HG03558 (cell line): ENCODE data around the gene CTSC.
"Not testable (repeated sequence)": the region's sequence is repeated elsewhere in the genome, so short reads cannot be mapped to it uniquely, and the experiment has no call there.

Source experiments
- ATAC-seq: cut with Tn5 transposase; IDR thresholded peaks from one replicate; pipeline ENCODE4 v1.9.1; 2021; ENCODE audit warnings: moderate number of reproducible peaks; ENCODE audit not compliant: unreplicated experiment; ENCODE audit errors: extremely low read depth

CTSC gene

GRCh38 chr11:88322881-88323280, 14.7 kb downstream of the CTSC start:
- not testable (repeated sequence) for ATAC-seq

DNA sequence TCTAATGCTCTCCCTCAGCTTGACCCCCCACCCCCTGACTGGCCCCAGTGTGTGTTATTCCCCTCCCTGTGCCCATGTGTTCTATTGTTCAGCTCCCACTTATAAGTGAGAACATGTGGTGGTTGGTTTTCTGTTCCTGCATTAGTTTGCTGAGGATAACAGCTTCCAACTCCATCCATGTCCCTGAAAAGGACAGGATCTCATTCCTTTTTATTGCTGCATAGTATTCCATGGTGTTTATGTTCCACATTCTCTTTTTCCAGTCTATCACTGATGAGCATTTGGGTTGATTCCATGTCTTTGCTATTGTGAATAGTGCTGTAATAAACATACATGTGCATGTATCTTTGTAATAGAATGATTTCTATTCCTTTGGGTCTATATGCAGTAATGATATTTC, 16.1 kb downstream of the CTSC start:
- ATAC-seq, result not testable (repeated sequence)

- no peak for ATAC-seq
Measured at GRCh38 chr11:88320149-88320559, 17.4 kb downstream of the CTSC start.

DNA sequence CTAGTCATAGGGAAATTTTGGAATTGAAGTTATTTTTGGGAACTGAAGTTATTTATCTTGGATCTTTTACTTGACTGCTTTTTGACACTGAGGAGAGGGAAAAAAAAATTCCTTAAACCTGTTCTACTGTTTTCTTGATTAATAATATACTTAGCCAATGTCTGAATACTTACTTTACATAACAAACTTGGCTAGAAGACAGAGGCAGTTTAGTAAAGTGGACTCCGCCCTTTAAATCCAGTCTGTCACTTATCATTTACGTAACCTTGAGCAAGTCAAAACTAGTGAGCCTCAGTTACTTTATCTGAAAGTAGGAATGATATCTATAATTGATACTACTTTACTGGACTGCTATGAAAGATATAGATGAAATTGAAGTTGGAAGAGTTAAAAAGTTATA, 19.5 kb downstream of the CTSC start:
- ATAC-seq, result no peak

- no peak for ATAC-seq
Measured at GRCh38 chr11:88317536-88317935, 20.0 kb downstream of the CTSC start.

DNA sequence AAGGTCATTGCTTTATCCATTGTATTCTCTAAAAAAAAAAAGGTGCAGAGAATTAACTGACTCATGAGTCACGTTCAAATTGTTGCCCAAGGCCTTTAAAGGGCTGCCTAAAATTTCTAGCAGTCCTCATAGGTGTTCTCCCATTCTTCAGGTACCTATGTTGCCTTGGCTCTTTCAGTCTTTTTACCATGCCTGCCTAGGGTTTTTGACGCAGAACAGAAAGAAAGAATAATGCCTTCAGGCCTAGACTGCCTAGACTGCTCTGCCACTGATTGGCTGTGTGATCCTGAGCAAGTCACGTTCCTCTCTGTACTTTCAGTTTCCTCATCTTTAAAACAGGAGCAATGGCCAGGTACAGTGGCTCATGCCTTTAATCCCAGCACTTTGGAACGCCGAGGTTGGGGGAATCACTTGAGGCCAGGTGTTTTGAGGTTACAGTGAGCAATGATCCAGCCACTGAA, 21.5 kb downstream of the CTSC start:
- ATAC-seq, result no peak

DNA sequence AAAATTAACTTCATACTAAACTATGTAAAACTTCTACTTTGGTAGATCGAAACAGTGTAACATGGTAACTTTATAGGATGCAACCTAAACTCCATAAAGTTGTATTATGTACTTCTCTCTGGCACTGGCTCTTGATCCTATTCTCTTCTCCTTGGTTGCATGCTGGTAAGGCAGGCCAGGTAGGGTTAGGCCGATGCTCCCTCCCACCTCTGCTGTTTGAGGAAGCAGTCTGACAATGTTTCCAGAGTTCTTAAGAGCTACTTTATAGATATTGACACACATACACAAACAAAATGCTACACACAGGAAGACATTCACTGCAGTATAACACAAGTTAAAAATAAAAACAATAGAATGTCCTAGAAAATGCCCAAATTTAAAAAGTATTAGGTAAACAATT, 22.5 kb downstream of the CTSC start:
- no peak for ATAC-seq

DNA sequence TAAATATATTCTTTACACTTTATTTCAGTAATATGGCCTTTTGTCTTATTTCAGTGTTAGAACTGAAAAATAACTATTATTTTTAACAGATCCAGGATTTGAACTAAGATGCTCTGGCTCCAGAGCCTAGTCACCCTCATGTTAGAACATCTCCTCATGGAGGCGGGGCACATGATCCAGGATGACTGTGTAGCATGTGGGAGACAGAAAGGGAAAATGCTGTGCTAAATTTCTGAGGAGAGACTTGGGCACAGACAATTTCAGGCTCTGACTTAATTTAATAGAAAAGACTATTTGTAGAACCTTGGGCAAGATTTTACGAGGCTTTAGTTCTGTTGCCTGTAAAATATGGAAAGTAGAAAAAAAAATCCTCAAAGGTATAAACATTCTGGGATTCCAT, 24.1 kb downstream of the CTSC start:
- no peak for ATAC-seq

DNA sequence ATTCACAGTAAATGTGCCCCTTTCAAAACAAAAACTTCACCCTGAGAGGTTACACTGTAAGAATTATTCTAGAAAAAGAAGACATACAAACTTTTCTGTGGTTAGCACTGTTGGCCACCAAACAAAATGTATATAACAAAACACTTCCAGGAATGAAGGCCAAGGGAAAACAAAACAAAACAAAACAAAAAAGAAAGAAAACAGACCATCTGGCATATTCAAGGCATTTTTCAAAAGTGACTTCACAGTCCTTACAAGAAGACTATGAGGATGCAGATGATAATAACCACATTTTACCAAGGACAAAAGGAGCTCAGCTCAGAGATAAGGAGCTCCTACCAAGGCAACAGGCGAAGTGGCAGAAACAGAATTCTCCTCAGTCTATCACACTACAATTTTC, 24.9 kb downstream of the CTSC start:
- no peak for ATAC-seq

DNA sequence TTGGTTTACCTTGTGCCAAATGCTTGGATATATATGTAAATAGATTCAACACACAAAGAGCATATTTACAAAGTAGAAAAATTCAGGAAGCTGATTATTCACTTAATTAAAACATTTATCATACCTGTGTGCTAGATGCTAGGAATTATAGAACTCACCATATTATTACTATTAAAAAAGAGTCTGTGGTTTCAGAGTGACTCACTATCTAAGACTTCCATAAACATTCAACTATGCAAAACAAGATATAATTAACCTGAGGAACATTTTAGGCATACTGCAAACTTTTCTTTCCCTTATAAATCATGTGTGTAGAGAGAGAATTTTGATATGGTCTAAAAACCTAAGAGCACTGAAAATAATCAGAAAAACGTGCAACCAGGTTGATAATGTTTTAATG, 27.3 kb downstream of the CTSC start:
- ATAC-seq, result no peak

DNA sequence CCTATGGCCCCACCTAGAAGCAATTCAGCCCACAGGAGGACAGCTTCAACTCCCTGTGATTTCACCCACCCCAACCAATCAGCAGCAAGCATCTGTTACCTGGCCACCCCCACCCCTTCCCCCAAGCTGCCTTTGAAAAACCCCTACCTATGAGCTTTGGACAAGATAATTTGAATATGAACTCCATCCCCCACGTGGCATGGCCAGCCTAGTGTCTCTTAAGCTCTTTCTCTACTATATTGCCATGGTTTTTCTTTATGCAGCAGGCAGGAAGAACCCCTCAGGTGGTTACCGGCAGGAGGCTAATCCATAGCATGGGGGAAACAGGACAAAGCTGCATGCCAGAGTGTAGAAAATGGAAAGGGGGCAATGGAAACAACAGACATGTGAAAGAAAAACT, 29.0 kb downstream of the CTSC start:
- no peak for ATAC-seq

- peak; percentile 53 for ATAC-seq
Measured at GRCh38 chr11:88307749-88308425, 29.6 kb downstream of the CTSC start.

DNA sequence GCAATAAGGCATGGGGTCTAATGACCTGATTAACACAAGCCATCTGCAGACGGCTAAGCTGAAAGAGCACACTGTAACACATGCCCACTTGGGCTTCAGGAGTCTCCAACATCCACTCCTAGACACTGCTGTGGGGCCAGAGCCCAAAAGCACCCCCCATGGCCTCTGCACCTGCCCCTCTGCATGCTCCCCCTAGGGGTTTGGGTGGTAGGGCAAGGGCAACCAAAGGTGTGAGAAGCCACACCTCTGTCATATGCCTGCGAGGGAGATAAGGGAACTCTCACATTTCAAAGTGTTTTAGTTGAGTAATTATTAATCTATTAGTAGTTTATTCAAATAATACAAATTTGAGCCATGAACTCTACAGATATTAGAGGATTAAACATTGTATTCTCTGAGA, 30.8 kb downstream of the CTSC start:
- no peak for ATAC-seq

GRCh38 chr11:88305430-88305829, 32.1 kb downstream of the CTSC start:
- ATAC-seq, result no peak

GRCh38 chr11:88304352-88304751, 33.2 kb downstream of the CTSC start:
- ATAC-seq, result no peak

DNA sequence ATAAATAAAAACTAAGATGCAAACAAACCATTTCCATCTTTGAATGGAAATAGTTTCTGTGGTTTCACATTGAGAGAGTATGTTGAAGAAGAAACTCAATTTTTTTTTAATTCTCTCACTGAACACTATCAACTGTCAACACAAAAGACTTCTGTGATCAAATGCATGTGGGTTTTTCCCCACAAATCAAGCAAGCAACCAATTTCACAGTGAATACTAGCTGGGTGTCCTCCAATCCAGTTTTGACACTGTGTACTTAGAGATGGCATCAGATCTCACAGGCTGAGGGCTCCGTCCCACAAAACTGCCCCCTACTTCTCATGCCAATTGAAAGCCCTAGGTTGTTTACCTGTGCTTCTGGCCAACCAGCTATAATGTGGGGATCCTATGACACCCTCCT, 34.5 kb downstream of the CTSC start:
- ATAC-seq, result no peak

GRCh38 chr11:88301488-88302140, 35.9 kb downstream of the CTSC start:
- ATAC-seq, result peak; percentile 23

DNA sequence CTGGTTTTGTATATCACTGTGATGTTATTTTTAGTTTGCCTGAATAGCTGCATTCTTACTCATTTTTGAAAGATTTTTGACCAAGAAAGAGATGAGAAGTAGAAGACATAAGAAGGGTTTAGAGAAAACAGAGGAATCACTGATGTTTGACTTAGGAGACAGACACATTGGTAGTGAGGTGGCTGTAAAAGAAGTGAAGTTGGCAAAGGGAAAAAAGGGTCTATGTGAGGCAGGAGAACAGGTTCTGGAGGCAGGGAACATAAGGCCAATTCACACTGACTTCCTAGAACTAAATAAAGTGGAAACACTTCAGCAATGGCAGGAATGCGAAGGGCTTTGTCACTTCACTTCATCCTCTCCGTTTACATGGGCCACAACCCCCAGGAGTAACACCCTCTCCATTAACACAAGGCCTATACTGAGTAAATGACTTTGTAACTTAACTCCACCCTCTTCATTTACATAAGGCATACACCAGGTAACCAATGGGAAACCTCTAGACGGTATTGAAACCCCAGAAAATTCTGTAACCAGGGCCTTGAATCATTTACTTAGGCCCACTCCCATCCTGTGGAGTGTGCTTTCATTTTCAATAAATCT, 36.5 kb downstream of the CTSC start:
- ATAC-seq, result peak; percentile 64

- ATAC-seq, result no peak
Measured at GRCh38 chr11:88297863-88298262, 39.7 kb downstream of the CTSC start.

- no peak for ATAC-seq
Measured at GRCh38 chr11:88297421-88297820, 40.1 kb downstream of the CTSC start.

DNA sequence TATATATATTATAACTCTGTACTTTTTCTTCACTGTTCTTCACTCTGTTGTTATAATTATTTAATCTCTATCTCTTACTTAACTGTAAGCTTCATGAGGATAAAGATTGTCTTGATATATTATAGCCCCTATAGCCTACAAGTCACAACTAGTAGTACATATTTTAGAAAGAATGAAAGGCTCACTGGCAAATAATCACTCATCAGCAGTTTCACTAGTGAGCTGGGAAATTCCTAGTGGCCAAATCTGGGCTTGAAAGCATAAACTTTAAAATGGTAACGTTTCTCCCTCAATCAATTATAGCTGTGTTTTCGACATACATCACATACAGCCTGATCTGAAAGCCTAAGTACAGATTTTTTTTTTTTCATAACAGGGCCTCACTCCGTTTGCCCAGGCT, 42.5 kb downstream of the CTSC start:
- no peak for ATAC-seq

GRCh38 chr11:88293931-88294330, 43.6 kb downstream of the CTSC start:
- no peak for ATAC-seq
